HG02973 (cell line): ENCODE data around the gene HELT.
"Not testable (repeated sequence)": the region's sequence is repeated elsewhere in the genome, so short reads cannot be mapped to it uniquely, and the experiment has no call there.

Experiments used
- ATAC-seq: cut with Tn5 transposase; IDR thresholded peaks from one replicate; pipeline ENCODE4 v1.9.1; 2021; ENCODE audit warnings: moderate library complexity; ENCODE audit not compliant: unreplicated experiment

Gene HELT

GRCh38 chr4:185035284-185035683 lies 17.0 kb downstream of the HELT start:
- ATAC-seq, result no peak

GRCh38 chr4:185036019-185036418 lies 17.7 kb downstream of the HELT start:
- ATAC-seq, result no peak

GRCh38 chr4:185036842-185037241 lies 18.6 kb downstream of the HELT start:
- no peak for ATAC-seq

- ATAC-seq, result peak; percentile 65
These were observed 21.4 kb downstream of the HELT start for GRCh38 chr4:185039508-185040273.

GRCh38 chr4:185040523-185040922 lies 22.2 kb downstream of the HELT start:
- ATAC-seq, result no peak

GRCh38 chr4:185050286-185050685 lies 32.0 kb downstream of the HELT start:
- ATAC-seq, result not testable (repeated sequence)

- ATAC-seq, result not testable (repeated sequence)
These were observed 33.0 kb downstream of the HELT start for GRCh38 chr4:185051283-185051682.

DNA sequence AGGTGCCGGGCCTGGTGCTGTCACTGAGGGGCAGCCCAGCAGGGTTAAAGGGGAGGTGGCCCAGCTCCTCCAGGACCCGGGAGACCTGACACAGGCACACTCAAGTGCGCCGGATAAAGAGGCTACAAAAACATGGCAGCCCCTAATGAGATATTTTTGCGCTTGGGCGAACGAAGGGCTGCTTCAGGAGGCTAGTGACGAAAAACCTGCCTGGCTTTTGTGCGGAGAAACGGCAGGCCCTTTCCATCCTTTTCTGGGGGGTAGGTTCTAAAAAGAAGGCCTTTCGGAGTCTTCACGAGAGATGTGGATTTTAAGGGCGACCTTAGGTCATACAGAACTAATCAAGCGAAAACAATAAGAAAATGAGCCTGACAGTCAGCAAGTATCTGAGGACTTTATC lies 35.5 kb downstream of the HELT start:
- ATAC-seq, result no peak

DNA sequence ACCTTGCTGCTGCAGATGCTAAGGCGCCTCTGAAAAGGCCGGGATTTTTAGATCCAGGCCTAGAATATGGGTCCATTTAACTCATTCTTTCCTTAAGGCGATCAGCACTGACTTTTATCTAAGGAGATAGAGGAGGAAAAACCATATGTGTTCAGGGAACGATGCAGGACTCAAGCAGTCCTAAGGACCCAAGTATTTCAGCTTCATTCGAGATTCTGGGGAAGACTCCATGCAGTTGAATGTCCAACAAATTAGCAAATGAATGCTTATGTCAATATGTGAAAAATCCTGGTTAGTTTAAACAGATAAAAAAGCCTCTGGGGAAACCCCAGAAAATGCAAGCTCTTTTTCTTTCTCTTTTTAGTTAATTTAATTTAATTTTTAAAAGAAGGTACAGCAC lies 36.0 kb downstream of the HELT start:
- no peak for ATAC-seq

DNA sequence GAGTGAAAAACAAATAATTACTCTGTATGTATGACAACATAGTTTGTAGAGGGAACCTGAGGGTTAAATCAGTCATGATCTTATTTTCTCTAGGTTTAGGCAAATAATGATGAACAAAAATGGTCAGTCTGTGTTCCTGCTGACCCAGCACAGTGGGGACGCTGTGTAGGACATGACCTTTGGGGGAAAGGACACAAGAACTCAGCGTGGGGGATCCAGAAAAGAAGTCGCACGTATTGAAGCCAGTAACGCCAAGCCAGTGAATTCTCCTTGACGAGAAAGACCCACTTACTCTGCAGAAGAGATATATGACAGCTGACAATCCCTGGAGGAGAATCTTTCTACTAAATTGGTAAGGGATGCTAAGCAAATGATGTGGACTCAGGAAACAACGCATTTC lies 36.6 kb downstream of the HELT start:
- ATAC-seq, result no peak

- ATAC-seq, result no peak
These were observed 43.3 kb downstream of the HELT start for GRCh38 chr4:185061610-185062009.

DNA sequence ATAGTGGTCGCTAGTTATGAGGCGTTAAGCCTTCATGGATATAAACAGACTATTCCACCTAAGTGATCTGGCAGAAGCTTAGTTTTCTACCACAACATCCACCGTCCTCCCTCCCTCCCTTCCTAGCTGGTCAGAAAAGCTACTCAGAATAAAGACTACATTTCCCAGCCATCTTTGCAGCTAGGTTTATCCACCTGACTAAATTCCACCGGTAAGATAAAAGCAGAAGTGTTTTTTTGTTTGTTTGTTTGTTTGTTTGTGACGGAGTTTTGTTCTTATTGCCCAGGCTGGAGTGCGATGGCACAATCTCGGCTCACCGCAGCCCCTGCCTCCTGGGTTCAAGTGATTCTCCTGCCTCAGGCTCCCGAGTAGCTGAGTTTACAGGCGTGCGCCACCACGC lies 44.3 kb downstream of the HELT start:
- no peak for ATAC-seq

GRCh38 chr4:185066179-185066578 lies 47.9 kb downstream of the HELT start:
- no peak for ATAC-seq

DNA sequence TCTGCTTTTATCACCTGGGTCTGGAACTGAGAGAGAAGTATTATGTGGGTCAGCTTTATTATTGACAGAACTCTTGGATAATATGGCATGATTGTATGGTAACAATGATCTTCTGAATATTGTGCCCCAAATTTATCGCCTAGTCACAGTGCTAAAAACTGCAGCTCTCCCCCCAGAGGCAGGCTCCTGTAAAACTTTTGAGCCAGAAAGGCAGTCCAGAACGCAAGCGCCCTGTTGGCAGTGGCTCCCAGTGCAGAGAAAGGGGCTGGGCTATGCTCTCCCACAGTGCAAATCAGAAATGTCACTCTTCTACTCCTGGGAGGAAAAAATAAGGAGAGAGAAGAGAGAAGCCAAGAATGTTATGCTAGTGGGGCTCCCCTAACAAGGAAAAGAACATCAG lies 50.5 kb downstream of the HELT start:
- ATAC-seq, result no peak
